Mesenteric fat pad (tissue), 1 donor: ENCODE data around the gene TRPC4AP. TPM values are rescaled to one million over a fixed set of nuclear protein-coding genes. Genes with fewer than 3 reads are reported as not detected.
"Not testable (repeated sequence)": the region's sequence is repeated elsewhere in the genome, so short reads cannot be mapped to it uniquely, and the experiment has no call there.

Experiments
- DNase-seq: peaks from one replicate; pipeline ENCODE4 v3.0.0-alpha.2; 2020; ENCODE audit warnings: low spot score
- long read RNA-seq: library from polyadenylated mRNA; unstranded; transcript quantifications from one replicate; pipeline ENCODE4 v2.0.0, GENCODE V29; 2020
- total RNA-seq: library from RNA; stranded (reverse); fragmentation: NEBNext Ultra II Directional; extraction: Animal tissue kit (Norgen Biotek cat#: 25700); gene quantifications from one replicate; pipeline ENCODE4 v1.2.1, GENCODE V29; 2021
- donor health status: DM: yes; HTN: yes; CAD: no.

The TRPC4AP gene
- total RNA-seq = 85.2 TPM
- long read RNA-seq, transcript TRPC4AP-201 (19 exons, 3,226 nt) = major isoform, 64 of 225 reads
- long read RNA-seq, transcript TRPC4AP-202 (19 exons, 3,138 nt) = minor isoform, 18 of 225 reads
- long read RNA-seq, partial matches to known transcripts = 94 of 225 reads
- long read RNA-seq, other reads (novel, unspliced or antisense) = 49 of 225 reads

- peak; percentile 98 for DNase-seq
These were observed at the start of gene TRPC4AP for GRCh38 chr20:35092524-35093266. TSS of gene TRPC4AP (minus strand) at chr20:35092807. CDS start at chr20:35092781, 26 bp downstream.

GRCh38 chr20:35135867-35136586 is 43.4 kb upstream of the TRPC4AP start:
- DNase-seq = no peak

GRCh38 chr20:35134880-35135279 is 42.3 kb upstream of the TRPC4AP start:
- no peak for DNase-seq

- DNase-seq = no peak
These were observed 41.9 kb upstream of the TRPC4AP start for GRCh38 chr20:35134472-35134871.

GRCh38 chr20:35133735-35134134 is 41.1 kb upstream of the TRPC4AP start:
- DNase-seq = no peak

- no peak for DNase-seq
These were observed 40.4 kb upstream of the TRPC4AP start for GRCh38 chr20:35133031-35133430.

- DNase-seq = no peak
These were observed 39.3 kb upstream of the TRPC4AP start for GRCh38 chr20:35131934-35132333.

- no peak for DNase-seq
These were observed 37.1 kb upstream of the TRPC4AP start for GRCh38 chr20:35129647-35130069.

GRCh38 chr20:35125753-35126152 is 33.1 kb upstream of the TRPC4AP start:
- no peak for DNase-seq

GRCh38 chr20:35122756-35123405 is 30.3 kb upstream of the TRPC4AP start:
- DNase-seq = no peak

GRCh38 chr20:35121186-35121585 is 28.6 kb upstream of the TRPC4AP start:
- no peak for DNase-seq

GRCh38 chr20:35120012-35120701 is 27.6 kb upstream of the TRPC4AP start:
- DNase-seq = no peak

GRCh38 chr20:35117629-35118028 is 25.0 kb upstream of the TRPC4AP start:
- no peak for DNase-seq

- DNase-seq = no peak
These were observed 24.6 kb upstream of the TRPC4AP start for GRCh38 chr20:35117196-35117595.

- no peak for DNase-seq
These were observed 23.7 kb upstream of the TRPC4AP start for GRCh38 chr20:35116258-35116657.

GRCh38 chr20:35115606-35116005 is 23.0 kb upstream of the TRPC4AP start:
- no peak for DNase-seq

GRCh38 chr20:35112276-35112675 is 19.7 kb upstream of the TRPC4AP start:
- not testable (repeated sequence) for DNase-seq

- DNase-seq = no peak
These were observed 18.7 kb upstream of the TRPC4AP start for GRCh38 chr20:35111141-35111888.

- DNase-seq = no peak
These were observed 16.3 kb upstream of the TRPC4AP start for GRCh38 chr20:35108921-35109320.

- no peak for DNase-seq
These were observed 14.3 kb upstream of the TRPC4AP start for GRCh38 chr20:35106827-35107380.
